GM06990 (cell line): Measurements from ENCODE around the gene DCUN1D3.

ENCODE experiments used
- DNase-seq: peaks from one replicate; pipeline ENCODE4 v3.0.0-alpha.2; 2011; ENCODE audit not compliant: insufficient read length; ENCODE audit errors: extremely low read depth
- H3K27me3 ChIP-seq: replicated peaks from 2 replicates; pipeline ENCODE4 v1.6.0; 2011; ENCODE audit warnings: low read length; ENCODE audit not compliant: control insufficient read depth, insufficient read depth
- H3K36me3 ChIP-seq: 2 replicates; pipeline ENCODE4 v1.5.1; 2011; ENCODE audit warnings: low read length; ENCODE audit not compliant: control insufficient read depth, insufficient read depth
- H3K4me3 ChIP-seq: replicated peaks from 2 replicates; pipeline ENCODE4 v1.5.1; 2011; ENCODE audit warnings: low read depth, mild to moderate bottlenecking, control low read depth, low read length
- TF ChIP-seq, protein P1 (sequence below): IDR thresholded peaks from 2 replicates; pipeline ENCODE4 v1.5.1; 2011; ENCODE audit warnings: low read length, control low read depth, mild to moderate bottlenecking, inconsistent platforms; ENCODE audit not compliant: insufficient read depth, poor library complexity, severe bottlenecking

The DCUN1D3 gene

GRCh38 chr16:20925751-20926150 is 25.6 kb upstream of the DCUN1D3 start:
- Histone ChIP-seq H3K36me3 (no peaks in the 10 kb centered on the region), H3K4me3 (no peak overlapping the region), H3K27me3 (no peaks in the 10 kb centered on the region)
- TF ChIP-seq, protein P1, sequence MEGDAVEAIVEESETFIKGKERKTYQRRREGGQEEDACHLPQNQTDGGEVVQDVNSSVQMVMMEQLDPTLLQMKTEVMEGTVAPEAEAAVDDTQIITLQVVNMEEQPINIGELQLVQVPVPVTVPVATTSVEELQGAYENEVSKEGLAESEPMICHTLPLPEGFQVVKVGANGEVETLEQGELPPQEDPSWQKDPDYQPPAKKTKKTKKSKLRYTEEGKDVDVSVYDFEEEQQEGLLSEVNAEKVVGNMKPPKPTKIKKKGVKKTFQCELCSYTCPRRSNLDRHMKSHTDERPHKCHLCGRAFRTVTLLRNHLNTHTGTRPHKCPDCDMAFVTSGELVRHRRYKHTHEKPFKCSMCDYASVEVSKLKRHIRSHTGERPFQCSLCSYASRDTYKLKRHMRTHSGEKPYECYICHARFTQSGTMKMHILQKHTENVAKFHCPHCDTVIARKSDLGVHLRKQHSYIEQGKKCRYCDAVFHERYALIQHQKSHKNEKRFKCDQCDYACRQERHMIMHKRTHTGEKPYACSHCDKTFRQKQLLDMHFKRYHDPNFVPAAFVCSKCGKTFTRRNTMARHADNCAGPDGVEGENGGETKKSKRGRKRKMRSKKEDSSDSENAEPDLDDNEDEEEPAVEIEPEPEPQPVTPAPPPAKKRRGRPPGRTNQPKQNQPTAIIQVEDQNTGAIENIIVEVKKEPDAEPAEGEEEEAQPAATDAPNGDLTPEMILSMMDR: no peak
- DNase-seq: no peak

- Histone ChIP-seq H3K4me3 (no peak overlapping the region), H3K36me3 (no peaks in the 10 kb centered on the region), H3K27me3 (no peaks in the 10 kb centered on the region)
- no peak for DNase-seq
- TF ChIP-seq, protein P1: no peak
These were observed 23.7 kb upstream of the DCUN1D3 start for GRCh38 chr16:20923876-20924275.

GRCh38 chr16:20920799-20921198 is 20.6 kb upstream of the DCUN1D3 start:
- no peak for DNase-seq
- H3K36me3 ChIP-seq: no peaks in the 10 kb centered on the region; the same call in none of the 2 replicates
- TF ChIP-seq, protein P1: no peak
- H3K4me3 ChIP-seq: no peak overlapping the region
- no peaks in the 10 kb centered on the region for H3K27me3 ChIP-seq

DNA sequence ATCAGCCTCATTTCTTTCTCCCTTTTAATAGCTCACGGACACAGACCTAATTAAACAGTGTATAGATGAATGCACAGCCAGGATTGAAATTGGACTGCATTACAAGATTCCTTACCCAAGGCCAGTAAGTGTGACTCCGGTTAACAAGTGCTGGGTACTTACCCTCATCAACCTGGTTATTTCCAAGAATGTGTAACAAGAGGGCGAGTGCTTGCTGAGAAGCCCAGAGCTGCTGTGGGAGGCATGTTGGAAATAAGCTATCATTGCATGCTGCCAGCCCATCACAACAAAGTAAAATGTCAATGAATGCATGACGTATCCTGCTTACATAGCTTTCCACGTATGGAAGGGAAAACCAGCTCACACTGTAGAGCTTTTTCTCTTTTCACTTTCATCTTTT is 19.9 kb upstream of the DCUN1D3 start:
- no peak overlapping the region for H3K4me3 ChIP-seq
- no peaks in the 10 kb centered on the region for H3K27me3 ChIP-seq
- no peak for DNase-seq
- no peaks in the 10 kb centered on the region; the same call in none of the 2 replicates for H3K36me3 ChIP-seq
- TF ChIP-seq, protein P1: no peak

DNA sequence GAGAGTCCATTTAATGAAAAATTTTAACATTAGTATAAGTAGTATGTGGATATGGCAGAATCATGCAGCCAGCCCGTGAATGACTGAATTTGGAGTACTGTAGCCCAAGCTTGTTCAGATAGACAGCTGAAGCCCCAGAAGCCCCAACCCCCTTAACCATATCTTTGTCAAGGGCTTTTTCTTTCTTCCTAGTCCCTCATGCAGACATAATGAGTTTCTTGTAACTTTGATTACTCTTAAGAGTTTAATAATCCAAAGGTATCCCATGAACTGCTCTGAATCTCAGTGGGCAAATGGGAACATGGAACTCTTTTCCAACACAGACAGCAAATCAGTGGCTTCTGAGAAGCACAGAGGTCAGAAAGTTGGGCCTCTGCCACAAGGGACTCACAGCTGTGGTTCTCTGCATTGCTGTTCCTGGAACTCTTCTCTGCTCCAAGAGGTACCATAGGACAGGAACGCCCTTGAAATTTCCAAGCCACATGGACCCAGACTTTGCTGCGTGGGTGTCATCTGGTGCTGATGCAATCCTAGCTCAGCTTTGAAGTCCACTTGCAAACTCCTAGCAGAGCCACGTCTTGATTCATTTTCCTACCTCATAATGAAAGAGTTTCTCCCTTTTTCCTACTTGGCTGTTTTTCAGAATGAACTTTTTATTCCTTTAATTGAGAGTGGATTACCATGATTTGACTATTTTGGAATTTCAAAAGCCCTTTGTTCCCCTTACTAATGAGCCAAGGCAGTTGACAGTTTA is 18.5 kb upstream of the DCUN1D3 start:
- no peak for DNase-seq
- Histone ChIP-seq H3K4me3 (no peak overlapping the region), H3K36me3 (no peaks in the 10 kb centered on the region; the same call in none of the 2 replicates), H3K27me3 (no peaks in the 10 kb centered on the region)
- TF ChIP-seq, protein P1: no peak

- Histone ChIP-seq H3K36me3 (no peaks in the 10 kb centered on the region; the same call in none of the 2 replicates), H3K4me3 (no peak overlapping the region), H3K27me3 (no peaks in the 10 kb centered on the region)
- no peak for DNase-seq
- TF ChIP-seq, protein P1: no peak
These were observed 16.8 kb upstream of the DCUN1D3 start for GRCh38 chr16:20916942-20917341.
